Immature natural killer cell (primary cell): Measurements from ENCODE around the gene C19orf85. TPM values are rescaled to one million over a fixed set of nuclear protein-coding genes. Genes with fewer than 3 reads are reported as not detected.
A peak's percentile ranks its signal among the peaks of the same experiment; 100 is the strongest.

Experiments used
- DNase-seq, 3 donors: peaks; one replicate each; pipeline ENCODE4 v3.0.0; 2022; ENCODE audit warnings: mixed read lengths in 1 of 3
- H3K27ac Mint-ChIP-seq, 6 donors: one replicate each; pipeline ENCODE4 v1.8.0; 2020; ENCODE audit warnings: mixed read lengths in 6 of 6, mild to moderate bottlenecking in 5 of 6, inconsistent platforms in 4 of 6, moderate library complexity in 3 of 6
- H3K27me3 Mint-ChIP-seq, 3 donors: one replicate each; pipeline ENCODE4 v1.8.0; 2020 to 2021; ENCODE audit warnings: low read depth in 3 of 3, mild to moderate bottlenecking in 3 of 3, mixed read lengths in 3 of 3, moderate library complexity in 3 of 3, inconsistent platforms in 1 of 3
- H3K36me3 Mint-ChIP-seq, 3 donors: one replicate each; pipeline ENCODE4 v1.8.0; 2020; ENCODE audit warnings: mixed read lengths in 3 of 3, inconsistent platforms in 2 of 3, mild to moderate bottlenecking in 2 of 3
- H3K4me1 Mint-ChIP-seq, 2 donors: one replicate each; pipeline ENCODE4 v1.8.0; 2020; ENCODE audit warnings: inconsistent platforms in 2 of 2, mild to moderate bottlenecking in 2 of 2, mixed read lengths in 2 of 2, moderate library complexity in 1 of 2
- H3K4me3 Mint-ChIP-seq, 5 donors: one replicate each; pipeline ENCODE4 v1.8.0; 2020; ENCODE audit warnings: mild to moderate bottlenecking in 5 of 5, mixed read lengths in 5 of 5, inconsistent platforms in 3 of 5, moderate library complexity in 3 of 5
- H3K9me3 Mint-ChIP-seq, 6 donors: one replicate each; pipeline ENCODE4 v1.8.0; 2020; ENCODE audit warnings: mild to moderate bottlenecking in 6 of 6, mixed read lengths in 6 of 6, inconsistent platforms in 4 of 6, moderate library complexity in 3 of 6
- polyA plus RNA-seq, 3 donors: library from polyadenylated mRNA; unstranded; fragments of 300-500 nt; fragmentation: Illumina TruSeq; gene quantifications; one replicate each; pipeline ENCODE4 v1.2.3, GENCODE V29; 2021

The C19orf85 gene
- polyA plus RNA-seq, 3 donors from 2014 or later: not detected

DNA sequence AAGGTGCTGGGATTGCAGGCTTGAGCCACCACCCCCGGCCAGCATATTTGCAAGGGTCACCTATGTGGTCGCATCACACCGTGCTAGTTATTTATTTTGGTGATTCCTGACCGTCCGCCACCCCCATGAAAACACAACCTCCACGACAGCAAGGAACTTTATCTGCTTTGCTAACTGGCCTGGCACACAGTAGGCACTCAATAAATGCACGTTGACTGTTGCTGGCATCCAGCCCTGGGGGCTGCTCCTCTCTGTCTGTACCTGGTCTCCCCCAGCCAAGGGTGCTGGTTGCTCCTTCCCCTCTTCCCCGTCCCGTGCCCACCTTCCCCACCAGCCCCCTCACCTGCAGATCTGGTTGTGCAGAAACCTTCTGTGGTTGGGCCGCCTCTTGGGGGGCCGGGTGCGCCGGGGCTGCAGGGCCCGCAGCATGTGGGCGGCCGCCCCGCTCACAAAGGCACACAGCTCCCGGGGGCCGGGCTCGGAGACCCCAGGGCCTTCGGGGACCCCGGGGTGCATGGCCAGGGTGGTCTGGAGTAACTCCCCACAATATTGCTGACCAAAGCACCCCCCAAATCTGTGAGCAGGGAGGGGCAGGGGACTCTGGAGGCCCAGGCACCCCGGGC, 401 bp downstream of the C19orf85 start:
- Mint-ChIP-seq H3K9me3 (no peaks in the 10 kb centered on the region), H3K27me3 (peaks cover 8 to 9% (median 8%) of the 10 kb centered on the region in 3 donors), H3K4me1 (peaks cover 20 to 25% of the 10 kb centered on the region in 2 donors), H3K27ac (no peak overlapping the region), H3K4me3 (peak overlapping the region in 1 of 5 donors; percentile 49), H3K36me3 (no peaks in the 10 kb centered on the region)
- DNase-seq: no peak

DNA sequence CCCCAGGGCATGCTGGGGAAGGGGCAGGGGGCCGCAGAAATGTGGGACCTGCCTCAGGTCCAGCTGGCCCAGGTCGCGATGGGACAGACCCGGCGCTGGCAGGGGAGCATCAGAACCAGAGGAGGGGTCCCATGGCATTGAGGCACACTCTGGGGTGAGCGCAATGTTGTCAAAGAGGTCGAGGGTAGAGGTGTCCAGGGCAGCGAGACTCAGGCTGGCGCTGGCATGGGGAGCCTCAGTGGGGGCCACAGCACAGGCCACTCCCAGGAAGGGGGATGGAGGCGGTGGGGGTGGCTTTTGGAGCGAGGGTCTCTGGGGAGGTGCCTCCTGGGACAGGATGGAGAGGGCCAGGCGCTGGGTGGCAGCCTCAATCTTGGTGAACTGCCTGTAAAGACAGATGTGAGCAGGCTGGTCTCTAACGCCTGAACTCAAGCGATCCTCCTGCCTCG, 944 bp downstream of the C19orf85 start:
- H3K27me3 Mint-ChIP-seq: peaks cover 8 to 9% (median 8%) of the 10 kb centered on the region in 3 donors
- no peaks in the 10 kb centered on the region for H3K9me3 Mint-ChIP-seq
- H3K27ac Mint-ChIP-seq: no peak overlapping the region
- H3K4me1 Mint-ChIP-seq: peaks cover 20 to 25% of the 10 kb centered on the region in 2 donors
- H3K36me3 Mint-ChIP-seq: no peaks in the 10 kb centered on the region
- DNase-seq: no peak
- H3K4me3 Mint-ChIP-seq: peak overlapping the region in 2 of 5 donors; percentile 21 to 49

DNA sequence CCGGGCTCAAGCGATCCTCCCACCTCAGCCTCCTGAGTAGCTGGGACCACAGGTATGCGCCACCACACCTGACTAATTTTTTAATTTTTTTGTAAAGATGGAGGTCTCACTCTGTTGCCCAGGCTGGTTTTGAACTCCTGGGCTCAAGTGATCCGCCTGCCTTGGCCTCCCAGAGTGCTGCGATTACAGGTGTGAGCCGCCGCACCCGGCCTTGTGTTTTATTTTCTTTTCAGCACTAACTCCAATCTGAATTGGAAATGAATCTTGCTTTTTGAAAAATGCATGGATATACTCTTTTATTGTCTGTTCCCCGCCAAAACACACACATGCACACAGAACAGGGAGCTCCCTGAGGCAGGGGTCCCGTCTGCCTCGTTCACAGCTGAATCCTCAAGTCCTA, 1.8 kb downstream of the C19orf85 start:
- Mint-ChIP-seq H3K9me3 (no peaks in the 10 kb centered on the region), H3K4me3 (peak overlapping the region; percentile 38 to 93 (median 90)), H3K27me3 (peaks cover 8 to 9% (median 8%) of the 10 kb centered on the region in 3 donors), H3K27ac (peak overlapping the region in 3 of 6 donors; percentile 45 to 95 (median 94)), H3K36me3 (no peaks in the 10 kb centered on the region), H3K4me1 (peaks cover 19 to 25% of the 10 kb centered on the region in 2 donors)
- no peak for DNase-seq

DNA sequence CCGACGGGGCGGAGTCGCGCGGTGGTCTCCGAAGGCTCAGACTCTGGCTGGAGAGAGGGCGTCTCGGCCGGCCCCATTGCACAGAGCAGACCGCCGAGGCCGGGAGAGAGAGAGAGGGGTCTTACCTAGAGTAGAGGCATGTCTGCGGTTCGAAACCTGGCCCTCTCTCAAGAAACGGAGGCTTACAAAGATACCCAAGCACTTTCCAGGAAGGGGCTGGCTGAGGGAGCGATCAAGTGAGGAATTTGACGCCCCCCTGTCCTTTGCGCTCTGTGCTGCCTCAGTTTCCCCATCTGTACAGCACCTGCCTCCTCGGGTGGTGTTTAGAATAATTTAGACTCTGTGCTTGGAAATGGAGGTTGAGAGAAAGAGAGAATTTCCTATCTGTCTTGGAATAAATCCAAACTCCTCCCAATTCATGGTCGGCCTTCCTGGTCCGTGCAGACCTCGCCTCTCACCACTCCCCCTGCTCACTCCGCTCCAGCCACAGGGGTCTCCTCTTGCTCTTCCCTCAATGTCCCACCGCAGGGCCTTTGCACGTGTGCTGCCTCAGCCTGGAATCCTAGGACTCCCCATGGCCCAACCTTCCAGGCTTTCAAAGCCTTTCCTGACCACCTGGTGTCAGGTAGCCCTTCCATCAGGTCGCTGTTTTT, 2.5 kb downstream of the C19orf85 start:
- no peaks in the 10 kb centered on the region for H3K9me3 Mint-ChIP-seq
- peak overlapping the region; percentile 84 to 95 (median 89) for H3K27ac Mint-ChIP-seq
- no peaks in the 10 kb centered on the region for H3K36me3 Mint-ChIP-seq
- peaks cover 6 to 9% (median 8%) of the 10 kb centered on the region in 3 donors for H3K27me3 Mint-ChIP-seq
- H3K4me1 Mint-ChIP-seq: peaks cover 19 to 25% of the 10 kb centered on the region in 2 donors
- no peak for DNase-seq
- peak overlapping the region; percentile 82 to 93 (median 90) for H3K4me3 Mint-ChIP-seq

DNA sequence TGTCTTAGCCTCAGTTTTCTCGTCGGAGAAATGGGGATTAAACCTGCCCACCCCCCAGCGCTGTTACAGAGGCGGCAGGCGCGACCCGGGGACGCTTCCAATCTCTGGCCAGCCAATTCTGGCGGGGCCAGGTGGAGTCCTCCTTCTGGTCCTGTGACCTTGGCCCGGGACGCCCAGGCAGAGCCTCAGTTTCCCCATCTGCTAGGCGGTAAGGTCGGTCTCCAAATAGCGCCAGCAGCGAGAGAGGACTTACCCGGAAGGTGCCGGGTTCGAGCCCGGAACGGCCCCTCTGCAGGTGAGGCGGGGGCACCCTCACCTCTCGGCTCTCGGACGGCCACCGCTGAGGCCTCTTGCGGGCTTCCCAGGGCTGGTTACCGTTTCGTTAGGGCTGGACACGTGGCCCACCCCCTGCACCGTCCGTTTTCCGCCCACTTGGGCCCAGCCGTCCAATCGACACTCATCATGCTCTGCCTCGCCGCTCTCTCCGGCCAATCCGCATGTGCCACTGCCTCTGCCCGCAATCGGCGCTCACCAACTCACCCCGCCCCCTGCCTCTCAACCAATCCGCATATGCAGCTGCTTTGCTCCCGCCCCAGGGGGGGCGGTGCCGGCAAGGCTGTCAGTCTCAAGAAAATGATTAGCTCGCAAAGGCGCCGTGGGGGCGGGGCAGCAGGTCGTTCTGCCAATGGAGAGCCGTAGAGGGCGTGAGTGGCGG, 3.1 kb downstream of the C19orf85 start, which contains the start of gene ISOC2:
ISOC2 (minus strand) TSS at position 384 of the 715 bp plus-strand sequence. CDS start 5,156 bp downstream, outside the sequence.
- peaks cover 19 to 25% of the 10 kb centered on the region in 2 donors for H3K4me1 Mint-ChIP-seq
- H3K36me3 Mint-ChIP-seq: no peaks in the 10 kb centered on the region
- H3K27me3 Mint-ChIP-seq: peaks cover 6 to 9% (median 8%) of the 10 kb centered on the region in 3 donors
- H3K9me3 Mint-ChIP-seq: no peaks in the 10 kb centered on the region
- DNase-seq: peak; percentile 100
- H3K27ac Mint-ChIP-seq: peak within 1 kb of the TSS; percentile 84 to 95 (median 89)
- H3K4me3 Mint-ChIP-seq: peak within 1 kb of the TSS; percentile 82 to 93 (median 90)

DNA sequence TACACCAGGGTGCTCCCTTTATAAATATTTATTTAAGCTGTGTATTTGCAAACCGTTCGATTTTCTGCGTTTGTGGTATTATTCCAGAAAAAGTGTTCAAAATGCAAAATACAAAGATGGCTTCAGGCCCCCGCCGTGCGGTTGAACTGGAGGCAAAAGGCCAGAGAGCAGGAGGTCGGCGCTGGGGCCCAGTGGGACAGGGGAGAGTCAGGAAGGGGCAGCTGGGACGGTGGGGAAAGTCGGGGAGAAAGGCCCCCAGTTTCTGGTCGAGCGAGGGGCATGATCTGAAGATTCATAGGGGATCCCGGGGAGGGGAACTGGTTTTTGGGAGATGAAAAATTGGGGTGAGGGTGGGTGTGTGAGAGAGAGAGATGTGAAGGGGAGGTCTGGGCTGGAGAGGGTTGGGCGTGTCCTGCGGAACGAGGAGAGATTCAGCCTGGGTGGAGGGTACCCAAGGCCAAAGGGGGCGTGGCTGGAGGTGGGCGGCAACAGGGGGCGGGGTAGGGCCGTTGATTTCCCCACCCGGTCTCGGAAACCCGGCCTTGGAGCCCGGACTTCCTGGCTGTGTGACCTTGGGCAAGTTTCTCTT, 3.8 kb downstream of the C19orf85 start:
- peak in 1 of 3 donors; percentile 24 for DNase-seq
- peaks cover 19 to 25% of the 10 kb centered on the region in 2 donors for H3K4me1 Mint-ChIP-seq
- H3K27ac Mint-ChIP-seq: peak overlapping the region; percentile 84 to 95 (median 89)
- H3K36me3 Mint-ChIP-seq: no peaks in the 10 kb centered on the region
- H3K4me3 Mint-ChIP-seq: peak overlapping the region; percentile 82 to 93 (median 90)
- peaks cover 4 to 9% (median 8%) of the 10 kb centered on the region in 3 donors for H3K27me3 Mint-ChIP-seq
- no peaks in the 10 kb centered on the region for H3K9me3 Mint-ChIP-seq

DNA sequence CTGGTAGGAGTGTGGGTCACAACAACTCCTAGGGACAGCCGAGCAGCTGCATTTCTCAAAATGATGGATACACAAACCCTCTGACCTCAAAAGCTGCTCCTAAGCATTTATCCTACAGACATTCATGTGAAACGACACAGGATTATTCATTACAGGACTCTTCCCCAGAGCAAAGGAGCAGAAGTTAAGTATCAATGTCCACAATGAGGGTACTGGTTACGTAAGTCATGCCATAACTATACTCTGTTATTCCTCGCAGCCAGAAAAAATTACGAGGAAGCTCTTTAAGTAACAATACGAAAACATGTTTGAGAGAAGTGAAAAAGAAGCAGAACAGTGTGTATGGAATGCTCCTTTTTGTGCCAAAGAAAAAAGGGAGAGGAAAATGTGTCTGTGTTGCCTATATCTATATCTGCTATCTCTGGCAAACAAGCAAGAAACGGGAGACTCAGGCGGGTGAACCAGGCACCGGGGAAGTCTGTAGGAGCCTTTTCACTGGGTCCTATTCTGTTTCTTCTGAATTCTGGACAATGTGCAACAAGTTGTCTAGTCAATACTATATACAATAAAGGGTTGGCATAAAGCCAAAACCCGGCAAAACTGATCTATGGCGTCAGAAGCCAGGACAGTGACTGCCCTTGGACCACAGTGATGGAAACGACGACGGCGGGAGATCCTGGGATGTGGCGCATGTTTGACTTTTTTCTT, 4.4 kb downstream of the C19orf85 start:
- Mint-ChIP-seq H3K9me3 (no peaks in the 10 kb centered on the region), H3K27ac (peak overlapping the region; percentile 6 to 75 (median 62))

DNA sequence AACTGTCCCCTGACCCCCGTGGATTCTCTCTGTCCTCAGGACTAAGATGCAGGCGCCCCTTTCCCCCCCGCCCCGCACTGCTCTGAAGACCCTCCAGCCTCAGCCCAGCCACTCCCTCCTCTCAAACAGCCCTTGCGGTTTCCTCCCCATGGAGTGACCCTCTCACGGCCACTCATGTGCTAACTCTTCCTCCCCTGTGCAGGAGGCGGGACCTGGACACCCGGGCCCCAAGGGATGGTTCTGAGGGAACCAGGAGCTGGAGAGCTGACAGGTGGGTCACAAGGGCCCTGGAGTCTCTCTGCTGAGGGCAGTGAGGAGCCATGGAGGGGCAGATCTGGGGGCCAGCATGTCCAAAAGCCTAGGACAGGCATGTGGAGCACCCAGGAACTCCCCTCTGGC, 5.0 kb downstream of the C19orf85 start:
- no peaks in the 10 kb centered on the region for H3K36me3 Mint-ChIP-seq
- H3K27ac Mint-ChIP-seq: peak overlapping the region in 3 of 6 donors; percentile 6 to 49 (median 17)
- peaks cover 19 to 25% of the 10 kb centered on the region in 2 donors for H3K4me1 Mint-ChIP-seq
- H3K9me3 Mint-ChIP-seq: no peaks in the 10 kb centered on the region
- DNase-seq: no peak
- H3K27me3 Mint-ChIP-seq: peaks cover 4 to 9% (median 8%) of the 10 kb centered on the region in 3 donors
- peak overlapping the region in 2 of 5 donors; percentile 90 to 92 for H3K4me3 Mint-ChIP-seq

More for the DNA sequence above, 4.4 kb downstream of the C19orf85 start:
- H3K36me3 Mint-ChIP-seq: no peaks in the 10 kb centered on the region
- DNase-seq: no peak
- peak overlapping the region; percentile 82 to 93 (median 90) for H3K4me3 Mint-ChIP-seq
- H3K27me3 Mint-ChIP-seq: peaks cover 4 to 9% (median 8%) of the 10 kb centered on the region in 3 donors
- H3K4me1 Mint-ChIP-seq: peaks cover 19 to 25% of the 10 kb centered on the region in 2 donors

DNA sequence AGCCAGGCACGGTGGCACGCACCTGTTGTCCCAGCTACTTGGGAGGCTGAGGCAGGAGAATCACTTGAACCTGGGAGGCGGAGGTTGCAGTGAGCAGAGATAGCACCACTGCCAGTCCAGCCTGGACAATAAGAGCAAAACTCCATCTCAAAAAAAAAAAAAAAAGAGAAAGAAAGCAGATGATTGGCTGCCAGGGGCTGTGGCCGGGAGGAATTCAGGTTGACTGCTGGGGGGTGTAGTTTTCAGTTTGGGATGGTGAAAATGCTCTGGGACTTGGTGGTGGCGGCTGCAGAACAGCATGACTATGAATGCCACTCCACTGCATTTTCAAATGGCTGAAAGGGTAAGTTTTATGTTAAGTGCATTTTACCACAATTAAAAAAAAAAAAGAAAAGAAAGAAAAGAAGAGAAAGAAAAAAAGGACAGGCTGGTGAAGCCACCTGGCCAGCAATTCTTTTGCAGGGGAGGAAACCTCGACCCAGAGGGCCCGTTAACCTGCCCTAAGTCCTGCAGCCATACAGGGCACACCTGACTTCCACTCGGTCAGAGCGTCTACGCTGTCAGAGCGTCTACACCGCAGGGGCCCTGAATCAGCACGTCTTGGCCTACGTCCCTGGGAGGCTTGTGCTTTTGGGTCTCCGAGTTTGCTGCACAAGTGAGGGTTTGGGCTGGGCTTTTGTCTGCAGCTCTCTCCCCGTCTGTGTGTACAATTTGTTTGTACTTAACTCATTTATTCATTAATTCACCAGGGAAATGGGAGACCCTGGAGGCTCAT, 6.7 kb downstream of the C19orf85 start:
- Mint-ChIP-seq H3K4me1 (peaks cover 24 to 25% of the 10 kb centered on the region in 2 donors), H3K27ac (no peak overlapping the region), H3K27me3 (peaks cover 10 to 12% (median 10%) of the 10 kb centered on the region in 3 donors), H3K4me3 (no peak overlapping the region), H3K36me3 (peaks cover 0 to 10% (median 6%) of the 10 kb centered on the region in 3 donors), H3K9me3 (no peaks in the 10 kb centered on the region)
- DNase-seq: no peak

DNA sequence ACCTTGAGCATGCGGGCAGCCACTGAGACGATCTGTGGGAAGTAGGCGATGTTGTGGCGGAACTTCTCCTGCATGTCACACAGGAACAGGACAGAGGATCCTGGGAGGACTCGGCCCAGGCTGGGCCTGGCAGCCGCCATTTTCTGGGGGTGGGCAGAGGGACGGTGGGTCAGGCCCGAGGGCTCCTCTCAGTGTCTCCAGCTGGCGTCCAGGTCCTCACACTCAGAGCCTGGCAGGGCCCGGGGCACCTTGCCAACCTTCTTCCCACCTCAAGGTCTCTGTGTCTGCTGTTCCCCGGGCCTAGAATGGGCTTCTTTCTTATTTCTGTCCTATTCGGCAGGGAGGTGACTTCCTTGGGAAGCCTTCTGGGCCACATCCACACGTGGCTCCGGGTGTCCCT, 8.2 kb downstream of the C19orf85 start:
- Mint-ChIP-seq H3K4me3 (no peak overlapping the region), H3K27ac (no peak overlapping the region), H3K27me3 (peaks cover 6 to 8% (median 6%) of the 10 kb centered on the region in 3 donors), H3K36me3 (peaks cover 0 to 10% (median 6%) of the 10 kb centered on the region in 3 donors), H3K9me3 (no peaks in the 10 kb centered on the region), H3K4me1 (peaks cover 10 to 19% of the 10 kb centered on the region in 2 donors)
- DNase-seq: no peak

DNA sequence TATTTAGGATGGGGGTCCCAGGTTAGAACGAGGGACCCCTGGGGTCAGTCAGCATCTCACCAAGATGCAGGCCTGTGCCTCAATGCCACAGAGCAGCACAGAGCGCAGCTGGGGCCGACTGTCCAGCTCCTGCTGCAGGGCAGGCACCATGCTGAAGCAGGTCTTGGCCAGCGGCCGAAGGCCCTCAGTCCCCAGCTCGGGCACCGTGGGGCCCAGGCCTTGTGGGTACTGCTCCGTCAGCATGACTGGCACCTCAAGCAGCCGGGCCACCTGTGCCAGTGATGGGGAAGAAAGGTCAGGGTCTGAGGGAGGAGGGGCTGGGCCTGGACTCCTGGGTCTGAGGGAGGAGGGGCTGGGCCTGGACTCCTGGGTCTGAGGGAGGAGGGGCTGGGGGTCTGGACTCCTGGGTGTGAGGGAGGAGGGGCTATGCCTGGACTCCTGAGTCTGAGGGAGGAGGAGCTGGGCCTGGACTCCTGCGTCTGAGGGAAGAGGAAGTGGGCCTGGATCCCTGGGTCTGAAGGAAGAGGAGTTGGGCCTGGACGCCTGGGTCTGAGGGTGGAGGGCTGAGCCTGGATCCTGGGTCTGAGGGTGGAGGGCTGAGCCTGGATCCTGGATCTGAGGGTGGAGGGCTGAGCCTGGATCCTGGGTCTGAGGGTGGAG, 8.8 kb downstream of the C19orf85 start:
- H3K27me3 Mint-ChIP-seq: peaks cover 7 to 8% (median 8%) of the 10 kb centered on the region in 3 donors
- H3K4me3 Mint-ChIP-seq: no peak overlapping the region
- peaks cover 0 to 10% (median 6%) of the 10 kb centered on the region in 3 donors for H3K36me3 Mint-ChIP-seq
- H3K9me3 Mint-ChIP-seq: no peaks in the 10 kb centered on the region
- no peak overlapping the region for H3K27ac Mint-ChIP-seq
- DNase-seq: no peak
- peaks cover 11 to 16% of the 10 kb centered on the region in 2 donors for H3K4me1 Mint-ChIP-seq

DNA sequence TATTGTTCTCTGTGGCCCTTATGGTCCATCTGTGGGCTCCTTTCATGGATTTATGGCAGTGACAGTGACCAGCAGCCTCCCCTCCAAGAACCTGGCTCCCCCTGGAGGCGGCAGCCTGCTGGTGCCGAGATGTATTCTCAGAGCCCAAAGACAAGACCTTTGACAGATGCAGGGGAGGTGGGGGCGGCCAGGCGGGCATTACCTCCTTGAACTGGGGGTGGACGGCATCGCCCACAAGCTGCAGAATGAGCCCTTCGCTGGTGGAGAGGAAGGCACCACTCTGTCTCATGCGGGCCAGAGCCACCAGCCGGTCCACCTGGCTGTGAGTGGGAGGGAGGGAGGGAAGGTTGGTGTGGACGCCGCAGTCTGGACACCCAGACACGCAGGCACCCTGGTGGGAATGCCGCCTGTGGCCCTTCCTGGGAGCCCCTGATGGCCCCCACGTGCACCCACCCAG, 9.7 kb downstream of the C19orf85 start:
- Mint-ChIP-seq H3K36me3 (peaks cover 0 to 10% (median 6%) of the 10 kb centered on the region in 3 donors), H3K27me3 (peaks cover 7 to 10% (median 8%) of the 10 kb centered on the region in 3 donors), H3K4me1 (peaks cover 7 to 14% of the 10 kb centered on the region in 2 donors), H3K9me3 (no peaks in the 10 kb centered on the region), H3K27ac (no peak overlapping the region), H3K4me3 (no peak overlapping the region)
- DNase-seq: peak in 2 of 3 donors; percentile 25 to 35
